HUES48 (cell line): ENCODE measurements around the gene RNF149.
"Not testable (repeated sequence)": the region's sequence is repeated elsewhere in the genome, so short reads cannot be mapped to it uniquely, and the experiment has no call there.

Source experiments
- H3K27ac ChIP-seq: one replicate; pipeline ENCODE4 v1.7.0; 2013; ENCODE audit warnings: low read depth, low read length, inconsistent platforms
- H3K27me3 ChIP-seq: 2 replicates; pipeline ENCODE4 v1.6.1; 2013; ENCODE audit warnings: mild to moderate bottlenecking, low read length; ENCODE audit not compliant: control insufficient read depth, insufficient read depth
- H3K36me3 ChIP-seq: 2 replicates; pipeline ENCODE4 v1.6.1; 2013; ENCODE audit warnings: low read length; ENCODE audit not compliant: control insufficient read depth, insufficient read depth
- H3K4me1 ChIP-seq: 2 replicates; pipeline ENCODE4 v1.6.1; 2013; ENCODE audit warnings: mild to moderate bottlenecking, low read length; ENCODE audit not compliant: control insufficient read depth, insufficient read depth
- H3K4me3 ChIP-seq: 2 replicates; pipeline ENCODE4 v1.5.1; 2013; ENCODE audit warnings: mild to moderate bottlenecking, low read depth, low read length
- H3K9ac ChIP-seq: 2 replicates; pipeline ENCODE4 v1.6.1; 2013; ENCODE audit warnings: mild to moderate bottlenecking, low read depth, low read length, moderate library complexity
- H3K9me3 ChIP-seq: 2 replicates; pipeline ENCODE4 v1.6.1; 2013; ENCODE audit warnings: low read length; ENCODE audit not compliant: control insufficient read depth, insufficient read depth

The RNF149 gene

DNA sequence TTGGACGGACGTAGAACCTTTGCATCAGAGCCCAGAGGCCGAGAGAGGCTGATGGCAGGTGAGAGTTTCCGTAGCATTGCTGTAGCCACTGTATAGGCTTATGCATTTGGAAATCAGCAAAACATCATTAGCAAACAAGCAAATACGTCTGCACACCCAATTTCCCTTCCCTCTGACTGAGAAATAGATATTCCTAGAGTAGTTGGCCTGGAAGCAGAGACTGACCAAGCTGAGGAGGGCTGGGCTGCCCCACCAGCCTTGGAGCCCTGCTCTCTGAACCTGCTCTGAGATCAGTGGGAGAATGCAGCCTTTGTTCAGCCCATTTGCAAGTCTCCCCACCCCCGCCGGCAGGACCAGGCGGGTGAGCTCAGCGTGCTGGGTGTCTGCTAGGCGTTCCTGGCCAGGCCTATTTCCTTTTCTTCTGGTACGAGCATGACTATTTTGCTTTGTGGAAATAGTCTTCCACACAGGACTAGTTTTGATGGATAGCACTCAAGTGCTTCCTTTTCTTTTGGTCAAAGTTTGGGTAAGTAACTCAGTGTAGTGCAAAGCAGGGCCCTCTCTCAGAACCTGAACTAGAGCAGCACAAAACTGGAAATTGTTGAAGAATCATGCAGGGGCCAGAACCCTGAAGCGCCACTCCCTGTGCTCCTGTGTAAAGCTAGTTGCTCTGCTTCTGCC is 21.9 kb upstream of the RNF149 start:
- H3K27ac ChIP-seq: peak overlapping the region; percentile 47
- H3K4me3 ChIP-seq: peak overlapping the region; percentile 22; the same call in 1 of the 2 replicates
- peaks cover 36% of the 10 kb centered on the region for H3K4me1 ChIP-seq
- H3K9me3 ChIP-seq: 0 out of 2 replicates have a peak, but pooled peaks cover 3% of the 10 kb centered on the region
- peak overlapping the region; percentile 18; the same call in 1 of the 2 replicates for H3K9ac ChIP-seq
- no peaks in the 10 kb centered on the region for H3K36me3 ChIP-seq
- H3K27me3 ChIP-seq: no peaks in the 10 kb centered on the region

DNA sequence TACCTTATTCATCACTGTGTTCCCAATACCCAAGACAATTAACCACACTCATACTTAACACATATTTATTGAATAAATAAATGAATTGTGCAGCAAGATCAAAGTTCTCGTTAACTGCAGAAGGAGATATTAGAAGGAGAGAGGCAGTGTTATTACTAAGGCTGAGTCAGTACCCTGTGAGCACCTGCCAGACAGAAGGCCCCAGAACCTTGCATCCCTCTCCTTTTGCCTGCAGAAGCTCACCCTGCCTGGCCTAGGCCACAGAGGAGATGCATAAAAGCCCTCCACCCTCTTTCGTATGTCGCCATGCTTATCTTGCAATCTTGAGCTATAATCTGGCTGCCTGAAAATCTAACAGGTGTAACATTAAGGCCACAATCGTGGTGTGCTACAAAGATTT is 20.5 kb upstream of the RNF149 start:
- H3K27ac ChIP-seq: no peak overlapping the region
- H3K27me3 ChIP-seq: no peaks in the 10 kb centered on the region
- H3K9me3 ChIP-seq: peaks cover 3% of the 10 kb centered on the region; the same call in 1 of the 2 replicates
- H3K36me3 ChIP-seq: no peaks in the 10 kb centered on the region
- H3K4me1 ChIP-seq: peaks cover 36% of the 10 kb centered on the region
- no peak overlapping the region for H3K4me3 ChIP-seq
- H3K9ac ChIP-seq: no peak overlapping the region

DNA sequence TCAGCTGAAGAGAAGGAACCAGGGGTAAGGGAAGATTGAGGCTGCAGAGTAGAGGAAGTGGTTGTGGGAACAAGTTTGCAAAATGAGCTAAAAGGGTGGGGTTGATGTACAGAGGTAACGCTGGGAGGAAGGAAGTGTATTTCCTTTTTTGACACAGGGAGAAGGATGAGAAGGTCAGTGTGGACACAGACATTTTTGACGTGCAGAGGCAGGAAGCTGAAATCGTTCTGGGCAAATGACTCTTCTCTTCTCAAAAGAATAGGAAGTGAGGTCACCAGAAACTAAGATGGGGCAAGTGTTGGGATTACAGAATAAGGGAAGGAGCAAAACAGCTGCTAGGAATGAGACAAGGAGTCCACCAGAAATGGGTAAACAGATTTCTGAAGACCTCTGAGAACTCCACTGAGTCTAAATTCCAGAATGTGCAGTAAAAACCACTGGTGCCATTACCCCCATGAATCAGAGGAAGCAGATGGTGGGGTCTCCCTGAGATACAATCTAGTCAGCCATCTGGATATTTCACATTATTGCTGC is 20.0 kb upstream of the RNF149 start:
- H3K4me1 ChIP-seq: peaks cover 36% of the 10 kb centered on the region

DNA sequence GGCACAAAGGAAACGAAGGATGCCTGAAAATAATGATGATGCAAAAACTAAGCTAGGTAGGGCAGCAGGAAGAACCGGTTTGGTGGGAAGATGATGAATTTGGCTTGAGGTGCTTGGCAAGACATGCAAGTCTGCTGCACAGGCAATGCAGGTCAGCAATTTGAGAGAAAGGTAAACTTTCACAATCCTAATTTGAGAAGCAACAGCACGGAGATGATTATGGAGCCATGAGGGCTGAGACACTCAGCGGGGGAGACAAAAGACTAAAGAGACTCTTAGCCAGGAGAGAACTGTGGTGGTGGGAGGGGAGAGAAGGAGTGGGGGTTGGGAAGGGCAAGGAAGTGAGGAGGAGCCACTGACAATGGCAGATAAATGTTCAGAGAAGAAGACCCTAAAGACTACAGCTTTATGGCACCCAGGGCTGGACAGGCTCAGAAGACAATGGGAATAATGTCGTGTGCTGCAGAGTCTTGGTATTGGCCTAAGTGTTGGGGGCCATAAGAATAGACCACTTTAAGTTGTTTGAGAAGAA is 19.4 kb upstream of the RNF149 start:
- Histone ChIP-seq H3K27ac (no peak overlapping the region), H3K36me3 (no peaks in the 10 kb centered on the region), H3K9me3 (peaks cover 3% of the 10 kb centered on the region; the same call in 1 of the 2 replicates), H3K27me3 (no peaks in the 10 kb centered on the region), H3K4me3 (no peak overlapping the region), H3K9ac (no peak overlapping the region), H3K4me1 (peaks cover 36% of the 10 kb centered on the region)

More for the DNA sequence above, 20.0 kb upstream of the RNF149 start:
- no peak overlapping the region for H3K9ac ChIP-seq
- peaks cover 3% of the 10 kb centered on the region; the same call in 1 of the 2 replicates for H3K9me3 ChIP-seq
- H3K27ac ChIP-seq: no peak overlapping the region
- no peak overlapping the region for H3K4me3 ChIP-seq
- no peaks in the 10 kb centered on the region for H3K27me3 ChIP-seq
- H3K36me3 ChIP-seq: no peaks in the 10 kb centered on the region

DNA sequence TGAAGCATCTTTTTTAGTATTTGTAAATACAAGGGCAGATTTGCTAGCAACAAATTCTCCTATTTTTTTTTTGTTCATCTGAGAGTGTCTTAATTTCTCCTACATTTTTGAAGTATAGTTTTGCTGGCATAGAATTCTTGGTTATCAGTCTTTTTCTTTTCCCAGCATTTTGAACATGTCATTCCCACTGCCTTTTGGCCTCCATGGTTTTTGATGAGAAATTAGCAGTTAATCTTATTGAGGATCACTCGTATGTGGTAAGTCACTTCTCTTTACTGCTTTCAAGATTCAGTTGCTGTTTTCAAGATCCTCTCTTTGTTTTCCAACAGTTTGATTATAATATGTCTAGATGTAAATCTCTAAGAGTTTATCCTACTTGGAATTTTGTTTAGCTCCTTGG is 16.9 kb upstream of the RNF149 start:
- Histone ChIP-seq H3K27me3 (no peaks in the 10 kb centered on the region), H3K9me3 (peaks cover 3% of the 10 kb centered on the region; the same call in 1 of the 2 replicates), H3K27ac (no peak overlapping the region), H3K36me3 (no peaks in the 10 kb centered on the region), H3K4me3 (no peak overlapping the region), H3K9ac (no peak overlapping the region), H3K4me1 (peaks cover 30% of the 10 kb centered on the region)

DNA sequence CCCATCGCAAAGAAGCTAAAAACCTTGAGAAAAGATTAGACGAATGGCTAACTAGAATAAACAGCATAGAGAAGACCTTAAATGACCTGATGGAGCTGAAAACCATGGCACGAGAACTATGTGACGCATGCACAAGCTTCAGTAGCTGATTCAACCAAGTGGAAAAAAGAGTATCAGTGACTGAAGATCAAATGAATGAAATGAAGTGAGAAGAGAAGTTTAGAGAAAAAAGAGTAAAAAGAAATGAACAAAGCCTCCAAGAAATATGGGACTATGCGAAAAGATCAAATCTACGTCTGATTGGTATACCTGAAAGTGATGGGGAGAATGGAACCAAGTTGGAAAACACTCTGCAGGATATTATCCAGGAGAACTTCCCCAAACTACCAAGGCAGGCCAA is 8.1 kb upstream of the RNF149 start:
- not testable (repeated sequence) for H3K9me3 ChIP-seq, H3K9ac ChIP-seq, H3K4me3 ChIP-seq, H3K27me3 ChIP-seq, H3K4me1 ChIP-seq, H3K36me3 ChIP-seq, H3K27ac ChIP-seq

DNA sequence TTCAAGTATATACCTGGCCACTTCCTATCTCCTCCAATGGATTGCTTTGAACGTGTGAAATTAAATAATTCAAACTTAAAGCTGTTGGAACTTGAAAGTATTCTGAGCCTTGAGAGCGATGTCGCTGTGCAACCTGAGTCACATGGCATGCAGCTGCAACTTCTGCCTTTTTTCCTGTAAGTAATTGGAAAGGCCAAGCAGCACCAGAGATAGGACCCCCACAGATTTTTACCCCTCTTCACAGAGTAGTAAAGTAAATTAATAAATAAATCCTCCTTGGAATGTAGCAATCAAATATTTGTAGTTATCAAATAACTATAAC is 3.2 kb upstream of the RNF149 start:
- Histone ChIP-seq H3K9me3 (no peaks in the 10 kb centered on the region), H3K9ac (no peak overlapping the region), H3K36me3 (no peaks in the 10 kb centered on the region), H3K4me1 (peaks cover 7% of the 10 kb centered on the region), H3K27me3 (peaks cover 7% of the 10 kb centered on the region; the same call in 1 of the 2 replicates), H3K4me3 (no peak overlapping the region), H3K27ac (no peak overlapping the region)

DNA sequence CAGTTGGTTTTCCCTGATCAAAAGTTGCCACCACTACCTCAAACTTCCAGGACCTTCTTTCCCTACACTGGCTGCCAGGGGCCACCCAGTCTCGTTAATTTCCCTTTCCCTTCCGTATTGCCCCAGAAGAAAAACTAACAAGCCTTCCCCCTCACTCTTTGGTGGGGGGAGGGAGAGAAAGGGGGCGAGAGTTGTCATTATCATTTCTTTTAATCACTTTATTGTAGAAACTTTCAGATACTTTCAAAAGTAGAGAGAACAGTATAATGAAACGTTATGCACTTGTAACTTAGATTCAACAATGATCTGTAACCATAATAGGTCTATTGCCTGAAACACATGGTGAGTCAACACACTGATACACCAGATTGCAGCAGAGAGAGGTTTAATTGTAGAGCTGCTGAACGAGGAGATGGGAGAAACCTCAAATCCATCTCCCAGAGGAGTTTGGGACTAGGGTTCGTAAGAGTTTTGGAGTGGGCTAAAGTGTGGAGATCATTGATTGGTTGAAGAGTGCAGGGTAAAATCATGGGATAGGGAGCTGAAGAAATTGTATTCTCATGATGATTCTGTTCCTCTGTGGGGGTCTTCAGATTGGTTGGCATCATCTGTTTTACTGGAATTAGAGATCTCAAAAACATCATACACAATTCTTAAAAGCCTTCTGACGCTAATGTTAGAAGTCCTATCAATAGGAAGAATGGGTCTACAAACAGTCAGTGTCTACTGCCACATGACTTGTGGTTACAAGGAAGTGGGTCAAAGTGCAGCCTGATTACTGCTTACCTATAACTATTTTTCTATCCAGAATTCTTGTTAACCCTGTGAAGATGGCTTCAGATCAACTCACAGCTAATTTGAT is 2.6 kb upstream of the RNF149 start:
- Histone ChIP-seq H3K9me3 (no peaks in the 10 kb centered on the region), H3K4me1 (peaks cover 13% of the 10 kb centered on the region), H3K4me3 (no peak overlapping the region), H3K9ac (no peak overlapping the region), H3K27ac (no peak overlapping the region), H3K27me3 (peaks cover 7% of the 10 kb centered on the region; the same call in 1 of the 2 replicates), H3K36me3 (peaks cover 2% of the 10 kb centered on the region; the same call in 1 of the 2 replicates)

DNA sequence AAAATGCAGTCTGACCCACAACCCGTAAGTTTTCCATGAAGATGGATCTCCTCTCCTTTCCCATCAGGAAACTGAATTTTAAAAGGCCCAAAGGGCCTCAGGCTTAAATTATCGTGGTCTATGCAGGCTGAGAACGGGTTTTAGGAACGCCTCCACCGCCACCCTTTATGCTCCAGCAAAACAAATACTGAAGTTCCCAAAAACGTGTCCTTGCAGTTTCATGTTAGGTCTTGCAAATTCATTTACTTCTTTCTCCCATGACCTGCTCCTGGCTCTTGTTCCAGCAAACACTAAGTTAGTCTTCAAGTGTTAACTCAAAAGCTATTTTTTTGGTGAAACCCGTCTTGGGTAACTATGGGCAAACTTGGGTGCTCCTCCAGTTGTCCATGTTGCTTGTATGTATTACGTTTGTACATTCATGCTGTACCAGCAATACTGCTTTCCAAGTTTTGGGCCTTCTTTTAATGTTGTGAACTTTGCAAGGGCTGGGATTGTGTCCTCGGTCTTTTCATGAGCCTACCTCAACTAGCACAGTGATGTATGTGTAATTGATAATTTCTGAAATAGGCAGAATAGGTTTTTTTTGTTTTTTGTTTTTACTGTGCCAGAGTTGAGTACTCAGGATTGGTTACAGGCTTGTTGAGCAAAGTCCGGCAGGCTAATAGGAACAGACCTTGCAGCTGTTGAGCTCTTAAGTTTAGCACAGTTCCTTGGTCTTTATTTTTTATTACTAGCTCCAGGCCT is 1.8 kb upstream of the RNF149 start:
- Histone ChIP-seq H3K27ac (no peak overlapping the region), H3K27me3 (peaks cover 7% of the 10 kb centered on the region; the same call in 1 of the 2 replicates), H3K9ac (no peak overlapping the region), H3K4me1 (peaks cover 18% of the 10 kb centered on the region), H3K36me3 (peaks cover 9% of the 10 kb centered on the region; the same call in 1 of the 2 replicates), H3K4me3 (no peak overlapping the region), H3K9me3 (no peaks in the 10 kb centered on the region)

DNA sequence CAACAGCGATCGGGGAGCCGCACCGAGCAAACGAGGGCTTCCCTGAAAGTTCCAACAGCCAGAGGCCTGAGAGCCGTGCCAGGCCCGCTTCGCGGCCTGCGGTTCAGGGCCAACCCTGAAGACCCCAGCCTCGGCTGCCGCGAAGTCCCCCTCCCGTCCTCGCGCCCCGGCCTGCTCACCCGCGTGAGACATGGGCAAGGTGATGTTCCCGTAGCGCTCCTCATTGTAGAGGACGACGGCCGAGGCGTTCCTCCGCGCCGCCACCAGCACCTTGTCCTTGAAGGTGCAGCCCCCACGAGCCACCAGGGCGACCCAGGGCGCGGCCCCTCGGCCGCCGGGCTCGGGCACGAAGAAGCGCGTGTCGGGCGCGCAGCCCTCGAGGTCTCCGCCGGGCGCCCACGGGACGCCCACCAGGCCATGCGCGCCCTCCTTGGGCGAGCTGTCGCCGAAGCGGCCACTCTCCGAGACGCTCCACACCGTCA is 510 bp downstream of the RNF149 start:
- Histone ChIP-seq H3K9me3 (no peaks in the 10 kb centered on the region), H3K4me1 (peaks cover 18% of the 10 kb centered on the region), H3K9ac (peak overlapping the region; percentile 45; the same call in 1 of the 2 replicates), H3K27ac (no peak overlapping the region), H3K4me3 (peak overlapping the region; percentile 66), H3K27me3 (peaks cover 7% of the 10 kb centered on the region; the same call in 1 of the 2 replicates), H3K36me3 (peaks cover 9% of the 10 kb centered on the region; the same call in 1 of the 2 replicates)
